Bronchial epithelial cell (primary cell): ENCODE results near the gene ERBB4. TPM values are rescaled to one million over a fixed set of nuclear protein-coding genes. Genes with fewer than 3 reads are reported as not detected.

Source experiments
- DNase-seq: peaks from one replicate; pipeline ENCODE4 v3.0.0-alpha.2; 2010; ENCODE audit warnings: low read depth
- FAIRE-seq: peaks from 2 replicates; lab custom pipeline; 2011; peaks lifted over from hg19 to GRCh38; lab: Jason Lieb, UNC
- H3K27me3 ChIP-seq: 2 replicates; pipeline ENCODE4 v1.5.1; 2011; ENCODE audit warnings: low read length; ENCODE audit not compliant: control insufficient read depth, insufficient read depth
- H3K36me3 ChIP-seq: 2 replicates; pipeline ENCODE4 v1.5.1; 2011; ENCODE audit warnings: low read length; ENCODE audit not compliant: control insufficient read depth, insufficient read depth
- H3K4me3 ChIP-seq: 2 replicates; pipeline ENCODE4 v1.5.1; 2011; ENCODE audit warnings: mild to moderate bottlenecking, low read depth, low read length, control low read depth
- total RNA-seq: library from RNA; depleted of rRNA; stranded (reverse); fragments of >200 nt; gene quantifications from 2 replicates; pipeline ENCODE4 v1.2.1, GENCODE V29; 2014
- TF ChIP-seq, protein P1 (sequence below): IDR thresholded peaks from 2 replicates; pipeline ENCODE4 v1.5.1; 2011; ENCODE audit warnings: mild to moderate bottlenecking, moderate library complexity, low read length, control low read depth, inconsistent platforms; ENCODE audit not compliant: insufficient read depth, severe bottlenecking

Gene ERBB4
- total RNA-seq, 1 donor from 2014 or later, result under 0.01 TPM

DNA sequence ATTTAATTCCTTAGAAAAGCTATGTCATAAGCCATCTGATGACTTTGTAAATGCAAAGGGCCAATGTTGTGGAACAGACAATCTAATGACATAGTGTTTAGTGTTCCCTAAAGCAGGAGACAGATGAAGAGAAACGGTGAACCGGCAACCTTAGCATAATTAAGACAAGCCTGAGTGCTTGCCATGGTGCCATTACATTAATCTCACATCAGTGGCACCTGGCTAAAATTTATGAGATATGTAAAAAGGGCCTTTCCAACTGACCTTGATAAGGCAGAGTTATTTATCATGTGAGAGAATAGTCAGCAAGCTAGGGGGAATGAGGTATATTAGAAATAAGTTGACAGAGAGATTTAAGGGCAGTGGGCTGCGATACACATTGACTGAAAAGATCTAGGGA is 261.8 kb downstream of the ERBB4 start:
- no peaks in the 10 kb centered on the region for H3K27me3 ChIP-seq
- H3K36me3 ChIP-seq, result no peaks in the 10 kb centered on the region
- no peak overlapping the region for H3K4me3 ChIP-seq
- FAIRE-seq (no peak), DNase-seq (no peak)
- TF ChIP-seq, protein P1, sequence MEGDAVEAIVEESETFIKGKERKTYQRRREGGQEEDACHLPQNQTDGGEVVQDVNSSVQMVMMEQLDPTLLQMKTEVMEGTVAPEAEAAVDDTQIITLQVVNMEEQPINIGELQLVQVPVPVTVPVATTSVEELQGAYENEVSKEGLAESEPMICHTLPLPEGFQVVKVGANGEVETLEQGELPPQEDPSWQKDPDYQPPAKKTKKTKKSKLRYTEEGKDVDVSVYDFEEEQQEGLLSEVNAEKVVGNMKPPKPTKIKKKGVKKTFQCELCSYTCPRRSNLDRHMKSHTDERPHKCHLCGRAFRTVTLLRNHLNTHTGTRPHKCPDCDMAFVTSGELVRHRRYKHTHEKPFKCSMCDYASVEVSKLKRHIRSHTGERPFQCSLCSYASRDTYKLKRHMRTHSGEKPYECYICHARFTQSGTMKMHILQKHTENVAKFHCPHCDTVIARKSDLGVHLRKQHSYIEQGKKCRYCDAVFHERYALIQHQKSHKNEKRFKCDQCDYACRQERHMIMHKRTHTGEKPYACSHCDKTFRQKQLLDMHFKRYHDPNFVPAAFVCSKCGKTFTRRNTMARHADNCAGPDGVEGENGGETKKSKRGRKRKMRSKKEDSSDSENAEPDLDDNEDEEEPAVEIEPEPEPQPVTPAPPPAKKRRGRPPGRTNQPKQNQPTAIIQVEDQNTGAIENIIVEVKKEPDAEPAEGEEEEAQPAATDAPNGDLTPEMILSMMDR, result no peak

DNA sequence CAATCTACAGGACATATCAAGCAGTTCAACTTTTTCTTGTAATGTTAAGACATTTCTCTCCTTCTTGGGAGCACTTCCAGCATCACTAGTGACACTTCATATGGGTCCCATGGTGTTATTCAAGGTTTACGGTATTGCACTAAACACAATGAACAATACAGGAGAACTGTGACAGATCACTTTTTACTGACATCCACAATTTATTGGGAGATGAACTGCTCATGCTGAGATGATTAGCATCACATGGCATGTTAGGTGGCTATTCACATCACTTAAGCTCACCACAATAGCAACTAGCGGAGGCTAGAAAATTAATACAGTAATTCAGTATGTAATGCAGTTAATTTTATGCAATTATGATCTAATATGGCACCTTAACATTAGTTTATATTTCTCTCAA is 264.4 kb downstream of the ERBB4 start:
- Histone ChIP-seq H3K36me3 (no peaks in the 10 kb centered on the region), H3K27me3 (no peaks in the 10 kb centered on the region), H3K4me3 (no peak overlapping the region)
- TF ChIP-seq, protein P1, result no peak
- no peak for DNase-seq
- no peak for FAIRE-seq

DNA sequence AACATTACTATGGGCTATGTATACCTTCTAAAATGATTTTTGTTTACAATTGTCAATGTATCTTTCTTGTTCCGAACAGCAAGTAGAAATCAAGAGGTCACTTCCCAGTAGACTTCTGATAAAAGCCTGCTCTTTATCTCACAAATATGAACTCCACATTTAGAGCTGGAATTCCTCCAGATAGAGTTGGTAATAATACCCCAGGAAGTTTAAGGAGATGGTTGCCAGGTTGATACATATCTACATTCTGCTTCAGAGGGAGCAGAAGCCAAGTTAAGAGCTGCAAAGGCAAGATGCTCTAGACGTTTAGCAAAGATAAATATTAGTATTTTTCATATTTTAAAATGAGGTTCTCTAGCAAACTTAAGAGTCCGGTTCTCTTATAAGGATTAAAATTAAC is 267.0 kb downstream of the ERBB4 start:
- H3K27me3 ChIP-seq, result no peaks in the 10 kb centered on the region
- H3K4me3 ChIP-seq, result no peak overlapping the region
- DNase-seq (no peak), FAIRE-seq (no peak)
- H3K36me3 ChIP-seq, result no peaks in the 10 kb centered on the region
- TF ChIP-seq, protein P1, result no peak

DNA sequence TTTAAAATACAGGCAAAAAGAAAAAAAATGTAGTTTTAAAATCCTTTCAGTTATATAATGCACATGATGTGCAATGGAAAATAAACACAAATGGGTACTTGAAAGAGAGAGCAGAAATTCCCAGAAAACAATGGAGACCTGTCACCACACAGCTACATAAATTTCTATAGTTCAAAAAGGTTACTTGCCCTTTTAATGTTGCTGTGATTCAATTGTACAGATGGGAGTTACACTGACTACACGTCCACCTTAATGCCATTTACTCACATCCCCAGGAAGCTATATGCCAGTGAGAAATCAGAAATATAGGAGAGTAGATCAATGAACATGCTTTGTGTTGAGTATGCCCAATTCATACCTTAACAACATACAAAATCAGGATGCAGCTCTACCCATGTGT is 269.6 kb downstream of the ERBB4 start:
- TF ChIP-seq, protein P1, result no peak
- H3K4me3 ChIP-seq, result no peak overlapping the region
- no peaks in the 10 kb centered on the region for H3K27me3 ChIP-seq
- FAIRE-seq, result no peak
- no peaks in the 10 kb centered on the region for H3K36me3 ChIP-seq
- no peak for DNase-seq

DNA sequence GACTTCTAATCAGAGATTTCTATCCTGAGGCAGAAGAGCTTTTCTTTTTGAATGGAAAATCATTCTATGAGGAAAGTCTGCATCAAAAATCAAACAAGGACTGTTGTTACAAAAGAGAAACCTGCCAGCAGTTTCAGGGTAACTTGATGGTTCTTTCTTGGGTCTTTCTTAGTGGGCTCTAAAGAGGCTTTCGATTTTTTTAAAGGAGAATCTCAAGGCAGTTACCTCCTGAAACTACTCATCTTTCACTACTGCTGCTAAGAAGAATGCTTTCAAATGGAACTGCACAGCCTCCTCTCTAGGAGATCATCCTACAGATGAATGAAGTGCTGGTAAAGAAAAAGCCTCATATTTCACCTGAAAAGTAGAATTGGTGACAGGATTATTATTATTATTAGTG is 272.3 kb downstream of the ERBB4 start:
- no peaks in the 10 kb centered on the region for H3K36me3 ChIP-seq
- no peak overlapping the region for H3K4me3 ChIP-seq
- FAIRE-seq (no peak), DNase-seq (no peak)
- TF ChIP-seq, protein P1, result no peak
- H3K27me3 ChIP-seq, result no peaks in the 10 kb centered on the region

DNA sequence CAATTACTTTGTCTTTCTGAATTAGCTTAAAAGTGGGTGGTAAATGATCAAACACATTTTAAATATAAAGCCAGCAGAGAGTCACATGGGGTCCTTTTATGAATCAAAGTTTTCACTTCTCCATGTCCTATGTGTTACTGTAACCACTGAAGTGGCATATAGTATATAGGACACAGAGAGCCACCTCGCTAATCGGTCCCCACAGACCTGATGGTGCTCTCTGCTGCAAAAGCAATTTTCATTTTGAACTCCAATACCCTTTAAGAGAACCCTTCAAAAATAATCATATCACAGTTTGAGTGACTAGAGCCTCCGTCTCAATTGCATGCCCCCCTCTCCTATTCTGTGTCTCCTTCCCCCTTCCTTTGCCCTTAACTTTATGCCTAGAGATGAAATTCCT is 272.8 kb downstream of the ERBB4 start:
- no peaks in the 10 kb centered on the region for H3K27me3 ChIP-seq
- no peak overlapping the region for H3K4me3 ChIP-seq
- no peaks in the 10 kb centered on the region for H3K36me3 ChIP-seq
- FAIRE-seq (no peak), DNase-seq (no peak)
- TF ChIP-seq, protein P1, result no peak
